HAP-1 (cell line): ENCODE results near the gene MET.

ENCODE experiments used
- DNase-seq, 2 experiments: peaks; one replicate each; pipeline ENCODE4 v3.0.0-alpha.2; 2016 to 2020; ENCODE audit warnings: low spot score in 2 of 2
- H3K27me3 ChIP-seq: fragments of 250-450 bp; sonication (Bioruptor Pico); 2 replicates; pipeline ENCODE4 v1.5.1; 2020; ENCODE audit warnings: low read depth, mild to moderate bottlenecking, moderate library complexity
- H3K36me3 ChIP-seq: fragments of 250-450 bp; sonication (Bioruptor Pico); replicated peaks from 2 replicates; pipeline ENCODE4 v1.5.1; 2020; ENCODE audit warnings: mild to moderate bottlenecking
- H3K4me1 ChIP-seq: fragments of 250-450 bp; sonication (Bioruptor Pico); 2 replicates; pipeline ENCODE4 v1.5.1; 2020; ENCODE audit warnings: mild to moderate bottlenecking
- H3K4me3 ChIP-seq: fragments of 250-450 bp; sonication (Bioruptor Pico); 2 replicates; pipeline ENCODE4 v1.5.1; 2020; ENCODE audit warnings: mild to moderate bottlenecking, moderate library complexity
- H3K9me3 ChIP-seq: fragments of 250-450 bp; sonication (Bioruptor Pico); 2 replicates; pipeline ENCODE4 v1.5.1; 2020; ENCODE audit warnings: mild to moderate bottlenecking, moderate library complexity
- in situ Hi-C: fragments of 300-500 bp; cut with MboI; formaldehyde crosslinking; loops from 3 replicates; pipeline ENCODE4 v1.14.3; 2020; ENCODE audit warnings: low sequenced_read_pairs, inconsistent platforms, mixed read lengths

The MET gene

GRCh38 chr7:116800594-116800993 lies 128.6 kb downstream of the MET start:
- DNase-seq = no peak
- 0 out of 2 replicates have a peak, but pooled peaks cover 3% of the 10 kb centered on the region for H3K36me3 ChIP-seq
- in situ Hi-C loops = loop anchor here (25.0 kb wide), 2 partner anchors 138 to 638 kb away; partner anchors contain the start of gene MET
- no peaks in the 10 kb centered on the region for H3K9me3 ChIP-seq
- H3K27me3 ChIP-seq = no peaks in the 10 kb centered on the region
- H3K4me1 ChIP-seq = peaks cover 30% of the 10 kb centered on the region
- H3K4me3 ChIP-seq = no peak overlapping the region

- Histone ChIP-seq H3K9me3 (no peaks in the 10 kb centered on the region), H3K4me3 (no peak overlapping the region), H3K4me1 (peaks cover 24% of the 10 kb centered on the region), H3K27me3 (no peaks in the 10 kb centered on the region), H3K36me3 (0 out of 2 replicates have a peak, but pooled peaks cover 3% of the 10 kb centered on the region)
- no peak for DNase-seq
- in situ Hi-C loops = loop anchor here (25.0 kb wide), 2 partner anchors 139 to 639 kb away; partner anchors contain the start of gene MET
These were observed 129.2 kb downstream of the MET start for GRCh38 chr7:116801092-116801710.

GRCh38 chr7:116802144-116802745 lies 130.2 kb downstream of the MET start:
- Histone ChIP-seq H3K4me1 (peaks cover 21% of the 10 kb centered on the region), H3K4me3 (no peak overlapping the region), H3K9me3 (no peaks in the 10 kb centered on the region), H3K27me3 (no peaks in the 10 kb centered on the region), H3K36me3 (no peaks in the 10 kb centered on the region)
- DNase-seq = peak; percentile 37 to 66
- in situ Hi-C loops = loop anchor here (25.0 kb wide), 2 partner anchors 140 to 640 kb away; partner anchors contain the start of gene MET

- H3K27me3 ChIP-seq = no peaks in the 10 kb centered on the region
- no peaks in the 10 kb centered on the region for H3K9me3 ChIP-seq
- DNase-seq = peak; percentile 71 to 83
- no peak overlapping the region for H3K4me3 ChIP-seq
- in situ Hi-C loops = loop anchor here (25.0 kb wide), 2 partner anchors 140 to 640 kb away; partner anchors contain the start of gene MET
- H3K36me3 ChIP-seq = no peaks in the 10 kb centered on the region
- peaks cover 21% of the 10 kb centered on the region for H3K4me1 ChIP-seq
These were observed 130.8 kb downstream of the MET start for GRCh38 chr7:116802746-116803152.

- no peak for DNase-seq
- no peaks in the 10 kb centered on the region for H3K36me3 ChIP-seq
- in situ Hi-C loops = loop anchor here (25.0 kb wide), 2 partner anchors 142 to 642 kb away; partner anchors contain the start of gene MET
- H3K9me3 ChIP-seq = no peaks in the 10 kb centered on the region
- no peak overlapping the region for H3K4me3 ChIP-seq
- no peaks in the 10 kb centered on the region for H3K27me3 ChIP-seq
- H3K4me1 ChIP-seq = peaks cover 25% of the 10 kb centered on the region
These were observed 132.5 kb downstream of the MET start for GRCh38 chr7:116804471-116804870.

- DNase-seq = no peak
- peaks cover 25% of the 10 kb centered on the region for H3K4me1 ChIP-seq
- in situ Hi-C loops = loop anchor here (25.0 kb wide), 2 partner anchors 143 to 643 kb away; partner anchors contain the start of gene MET
- H3K36me3 ChIP-seq = no peaks in the 10 kb centered on the region
- no peaks in the 10 kb centered on the region for H3K27me3 ChIP-seq
- H3K9me3 ChIP-seq = no peaks in the 10 kb centered on the region
- no peak overlapping the region for H3K4me3 ChIP-seq
These were observed 133.1 kb downstream of the MET start for GRCh38 chr7:116805100-116805544.

GRCh38 chr7:116806046-116806944 lies 134.3 kb downstream of the MET start:
- Histone ChIP-seq H3K9me3 (no peaks in the 10 kb centered on the region), H3K27me3 (no peaks in the 10 kb centered on the region), H3K4me3 (no peak overlapping the region), H3K36me3 (no peaks in the 10 kb centered on the region), H3K4me1 (peaks cover 23% of the 10 kb centered on the region)
- no peak for DNase-seq
- in situ Hi-C loops = loop anchor here (25.0 kb wide), 2 partner anchors 144 to 644 kb away; partner anchors contain the start of gene MET

GRCh38 chr7:116807011-116807560 lies 135.1 kb downstream of the MET start:
- Histone ChIP-seq H3K9me3 (no peaks in the 10 kb centered on the region), H3K27me3 (no peaks in the 10 kb centered on the region), H3K4me1 (peaks cover 17% of the 10 kb centered on the region), H3K4me3 (no peak overlapping the region), H3K36me3 (no peaks in the 10 kb centered on the region)
- in situ Hi-C loops = loop anchor here (25.0 kb wide), 2 partner anchors 145 to 645 kb away; partner anchors contain the start of gene MET
- no peak for DNase-seq

GRCh38 chr7:116809636-116810266 lies 137.8 kb downstream of the MET start:
- peaks cover 4% of the 10 kb centered on the region for H3K4me1 ChIP-seq
- peak; percentile 57 to 88 for DNase-seq
- in situ Hi-C loops = loop anchor here (5.0 to 25.0 kb wide), 4 partner anchors 147 to 647 kb away; partner anchors contain the start of gene MET
- H3K27me3 ChIP-seq = no peaks in the 10 kb centered on the region
- no peaks in the 10 kb centered on the region for H3K9me3 ChIP-seq
- no peak overlapping the region for H3K4me3 ChIP-seq
- H3K36me3 ChIP-seq = no peaks in the 10 kb centered on the region

- no peaks in the 10 kb centered on the region for H3K9me3 ChIP-seq
- peaks cover 4% of the 10 kb centered on the region for H3K4me1 ChIP-seq
- H3K27me3 ChIP-seq = no peaks in the 10 kb centered on the region
- no peak overlapping the region for H3K4me3 ChIP-seq
- in situ Hi-C loops = loop anchor here (5.0 to 25.0 kb wide), 4 partner anchors 148 to 648 kb away; partner anchors contain the start of gene MET
- no peaks in the 10 kb centered on the region for H3K36me3 ChIP-seq
- DNase-seq = no peak
These were observed 138.5 kb downstream of the MET start for GRCh38 chr7:116810267-116811116.

GRCh38 chr7:116811768-116812167 lies 139.8 kb downstream of the MET start:
- no peak overlapping the region for H3K4me3 ChIP-seq
- H3K4me1 ChIP-seq = peaks cover 4% of the 10 kb centered on the region
- H3K9me3 ChIP-seq = no peaks in the 10 kb centered on the region
- in situ Hi-C loops = loop anchor here (5.0 to 25.0 kb wide), 4 partner anchors 149 to 649 kb away; partner anchors contain the start of gene MET
- H3K36me3 ChIP-seq = no peaks in the 10 kb centered on the region
- no peaks in the 10 kb centered on the region for H3K27me3 ChIP-seq
- no peak for DNase-seq

- in situ Hi-C loops = loop anchor here (5.0 to 25.0 kb wide), 4 partner anchors 151 to 651 kb away; partner anchors contain the start of gene MET
These were observed 140.9 kb downstream of the MET start for GRCh38 chr7:116812860-116813259.

More at GRCh38 chr7:116812860-116813259, 140.9 kb downstream of the MET start:
- DNase-seq = no peak
- Histone ChIP-seq H3K36me3 (no peaks in the 10 kb centered on the region), H3K27me3 (no peaks in the 10 kb centered on the region), H3K4me1 (peaks cover 4% of the 10 kb centered on the region), H3K4me3 (no peak overlapping the region), H3K9me3 (no peaks in the 10 kb centered on the region)
